Measurements from ENCODE around the gene PTPRN2.
"Not testable (repeated sequence)": the region's sequence is repeated elsewhere in the genome, so short reads cannot be mapped to it uniquely, and the experiment has no call there.

Gene PTPRN2

GRCh38 chr7:157909370-157909769, 678.3 kb downstream of the PTPRN2 start:
- in situ Hi-C loops (cut with HindIII; ENCODE audit: low sequenced_read_pairs): no loop called here

DNA sequence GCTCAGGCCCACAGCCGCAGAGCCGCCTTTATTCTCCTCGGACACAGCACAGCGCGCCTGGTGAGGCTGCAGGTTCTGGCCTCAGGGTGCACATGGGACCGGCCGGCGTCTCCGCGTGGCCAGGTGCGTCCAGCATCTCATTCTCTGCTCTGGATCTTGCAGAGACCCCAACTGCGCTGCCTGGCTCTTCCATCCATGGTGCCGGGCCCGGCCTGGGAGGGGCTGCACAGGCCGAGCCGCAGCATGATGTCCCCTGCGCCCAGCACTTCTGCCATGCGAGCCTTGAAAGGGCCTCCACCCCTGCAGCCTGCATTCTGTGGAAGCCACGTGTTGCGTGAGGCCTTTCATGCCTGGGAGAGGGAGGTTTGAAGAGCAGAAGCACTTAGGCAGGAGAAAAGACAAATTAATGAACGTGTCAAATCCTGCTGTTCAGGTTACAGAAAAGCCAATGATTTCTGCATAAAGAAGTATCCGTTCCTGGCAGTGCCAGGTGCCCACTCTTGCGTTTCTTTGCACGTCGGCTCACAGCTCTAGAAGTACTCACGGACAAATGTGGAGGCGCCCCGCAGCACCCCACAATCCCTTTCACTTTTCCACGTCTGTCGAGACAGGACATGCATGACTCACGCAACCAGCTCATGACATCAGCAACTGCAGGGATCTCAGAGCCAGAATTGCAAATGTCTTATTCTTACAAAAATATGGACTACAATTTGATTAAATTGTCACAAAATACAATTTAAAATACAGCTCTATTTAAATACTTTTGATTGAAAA, 679.4 kb downstream of the PTPRN2 start:
- in situ Hi-C loops (cut with HindIII; ENCODE audit: low sequenced_read_pairs): no loop called here

DNA sequence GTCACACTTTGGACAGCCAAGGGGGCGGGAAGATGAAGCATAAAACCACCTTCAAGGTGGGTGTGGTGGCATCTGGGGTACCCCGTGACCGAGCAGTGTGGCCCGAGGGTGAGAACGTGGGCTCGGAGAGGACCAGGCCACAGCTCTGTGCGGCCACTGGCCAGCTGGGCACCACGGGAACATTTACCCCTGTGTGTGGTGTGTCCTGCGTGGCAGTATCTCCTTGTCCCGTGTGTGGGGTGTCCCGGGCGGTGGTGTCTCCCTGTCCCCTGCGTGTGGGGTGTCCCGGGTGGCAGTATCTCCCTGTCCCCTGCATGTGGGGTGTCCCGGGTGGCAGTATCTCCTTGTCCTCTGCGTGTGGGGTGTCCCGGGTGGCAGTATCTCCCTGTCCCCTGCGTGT, 680.5 kb downstream of the PTPRN2 start:
- in situ Hi-C loops (cut with HindIII; ENCODE audit: low sequenced_read_pairs): no loop called here

- in situ Hi-C loops (cut with HindIII; ENCODE audit: low sequenced_read_pairs): no loop called here
Observed at GRCh38 chr7:157906583-157906982, 681.0 kb downstream of the PTPRN2 start.

DNA sequence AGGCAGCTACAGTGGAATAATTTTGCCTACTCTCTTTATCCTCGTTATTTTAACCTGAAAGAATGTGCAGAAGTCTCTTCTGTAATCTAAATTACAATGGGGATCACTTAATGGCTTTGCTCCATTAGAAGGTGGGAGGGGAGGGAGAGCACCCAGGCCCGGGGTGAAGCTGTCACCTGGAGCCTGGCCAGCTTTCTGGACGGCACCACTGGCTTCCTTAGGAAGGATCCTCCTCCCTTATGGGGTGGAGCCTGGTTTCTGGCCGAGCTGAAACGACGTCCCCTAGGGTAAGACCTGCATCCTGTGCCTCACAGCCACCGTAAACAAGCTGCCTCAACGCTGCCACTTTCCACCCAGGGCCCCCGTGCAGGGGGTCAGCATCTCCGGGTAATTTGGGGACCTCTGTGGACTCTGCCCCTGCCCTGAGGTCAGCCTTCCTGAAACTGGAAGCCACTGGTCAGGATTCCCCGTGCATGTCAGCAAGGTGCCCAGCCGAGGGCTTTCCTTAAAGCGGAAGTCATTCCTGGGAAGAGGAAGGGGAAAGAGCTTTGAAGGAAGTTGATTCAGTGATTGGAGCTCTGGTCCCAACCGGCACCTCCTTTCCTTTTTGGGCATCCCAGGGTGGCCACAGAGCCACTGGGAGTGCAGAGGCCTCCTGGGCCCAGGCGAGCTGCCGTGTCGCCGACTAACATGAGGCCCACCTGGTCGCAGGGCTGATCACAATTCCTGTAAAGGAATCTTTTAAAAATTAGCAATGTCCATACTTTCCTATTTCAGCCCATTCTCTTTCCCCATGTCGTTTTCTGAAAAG, 681.8 kb downstream of the PTPRN2 start:
- in situ Hi-C loops (cut with HindIII; ENCODE audit: low sequenced_read_pairs): no loop called here

DNA sequence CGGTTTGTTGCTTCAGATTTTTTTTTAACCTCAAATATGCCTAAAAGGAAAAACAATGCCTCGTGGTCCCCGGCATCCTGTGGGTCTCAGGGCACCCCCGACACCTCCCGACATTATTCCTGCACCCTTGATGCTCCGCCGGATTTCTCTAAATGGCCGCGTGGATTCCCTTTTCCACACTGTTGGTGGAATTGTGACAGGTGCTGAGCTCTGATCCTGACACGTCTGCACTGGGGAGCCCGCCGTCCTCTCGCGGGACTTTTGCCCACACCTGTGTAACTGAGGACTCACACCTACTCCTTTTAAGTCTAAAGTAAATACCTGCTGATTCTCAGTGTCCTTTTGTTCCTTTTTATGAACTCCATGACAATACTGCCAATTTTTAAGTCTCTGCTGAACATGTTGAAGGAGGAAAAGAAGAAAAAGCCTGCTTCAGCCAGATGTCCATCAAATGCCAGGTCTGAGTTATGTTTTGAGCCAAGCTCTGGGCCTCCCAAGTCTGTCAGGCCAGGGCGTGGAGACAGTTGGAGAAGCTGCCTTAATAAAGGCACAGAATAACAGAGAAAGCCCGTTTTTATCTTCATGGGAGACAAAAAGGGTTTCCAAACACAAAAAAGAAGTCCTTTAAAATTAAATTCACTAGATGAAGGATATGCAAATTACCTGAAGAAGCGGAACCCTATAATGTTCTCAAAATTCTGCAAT, 682.6 kb downstream of the PTPRN2 start:
- in situ Hi-C loops (cut with HindIII; ENCODE audit: low sequenced_read_pairs): no loop called here

GRCh38 chr7:157904211-157904865, 683.3 kb downstream of the PTPRN2 start:
- in situ Hi-C loops (cut with HindIII; ENCODE audit: low sequenced_read_pairs): no loop called here

DNA sequence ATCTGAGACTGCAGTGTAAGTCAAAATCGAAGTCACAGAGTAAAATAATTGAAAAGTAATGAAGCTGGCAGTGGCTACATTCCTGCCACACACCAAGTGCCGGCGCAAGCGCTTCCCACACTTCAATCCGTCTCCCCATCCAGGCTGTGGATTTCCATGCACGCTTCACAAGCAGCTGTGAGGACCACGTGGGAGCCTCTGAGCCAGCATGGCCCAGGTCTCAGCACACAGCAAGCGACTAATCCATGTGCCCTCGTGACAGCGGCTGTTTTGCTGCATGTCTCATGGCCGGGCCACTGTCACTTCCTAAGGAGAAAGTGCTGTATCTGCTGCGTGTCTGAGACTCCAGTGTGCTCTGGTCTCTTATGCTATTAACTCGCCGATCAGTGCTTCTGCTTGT, 683.9 kb downstream of the PTPRN2 start:
- in situ Hi-C loops (cut with HindIII; ENCODE audit: low sequenced_read_pairs): no loop called here

GRCh38 chr7:157903296-157903695, 684.3 kb downstream of the PTPRN2 start:
- in situ Hi-C loops (cut with HindIII; ENCODE audit: low sequenced_read_pairs): no loop called here

DNA sequence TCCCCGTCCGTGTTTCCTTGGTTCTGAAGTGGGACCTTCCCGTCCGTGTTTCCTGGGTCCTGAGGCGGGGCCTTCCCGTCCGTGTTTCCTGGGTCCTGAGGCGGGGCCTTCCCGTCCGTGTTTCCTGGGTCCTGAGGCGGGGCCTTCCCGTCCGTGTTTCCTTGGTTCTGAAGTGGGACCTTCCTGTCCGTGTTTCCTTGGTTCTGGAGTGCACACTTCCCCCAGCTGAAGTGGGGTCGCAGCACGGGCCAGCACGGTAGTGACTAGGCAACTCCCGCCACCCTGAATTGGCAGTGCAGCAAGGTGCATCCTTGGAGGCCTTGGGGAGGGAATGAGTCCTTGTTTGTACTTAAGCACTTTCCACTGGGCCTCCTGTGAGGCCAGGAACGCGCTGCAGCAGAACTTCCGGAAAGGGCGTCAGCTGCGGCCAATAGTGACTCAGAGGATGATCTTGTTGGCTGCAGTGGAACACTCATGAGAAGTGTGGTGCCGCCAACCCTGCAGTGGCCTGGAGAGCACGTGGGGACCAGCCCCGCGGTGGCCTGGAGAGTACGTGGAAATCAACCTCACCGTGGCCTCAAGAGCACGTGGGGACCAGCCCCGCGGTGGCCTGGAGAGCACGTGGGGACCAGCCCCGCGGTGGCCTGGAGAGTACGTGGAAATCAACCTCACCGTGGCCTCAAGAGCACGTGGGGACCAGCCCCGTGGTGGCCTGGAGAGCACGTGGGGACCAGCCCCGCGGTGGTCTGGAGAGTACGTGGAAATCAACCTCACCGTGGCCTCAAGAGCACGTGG, 685.6 kb downstream of the PTPRN2 start:
- in situ Hi-C loops (cut with HindIII; ENCODE audit: low sequenced_read_pairs): not testable (repeated sequence)

DNA sequence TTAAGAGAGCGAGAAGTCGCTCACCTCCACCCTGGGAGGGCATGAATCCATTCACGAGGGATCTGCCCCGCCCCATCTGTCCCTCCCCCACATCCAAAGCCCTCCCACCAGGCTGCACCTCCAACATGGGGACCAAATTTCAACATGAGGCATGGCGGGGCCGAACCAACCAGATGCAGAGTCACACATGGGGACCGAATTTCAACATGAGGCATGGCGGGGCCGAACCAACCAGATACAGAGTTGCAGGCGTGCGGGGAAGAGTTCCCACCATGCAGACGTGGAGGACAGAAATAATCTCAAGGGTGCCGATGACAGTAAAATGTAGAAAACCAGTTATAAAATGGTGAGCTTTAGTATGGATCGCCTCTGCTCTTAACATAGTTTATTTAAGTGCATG, 686.5 kb downstream of the PTPRN2 start:
- in situ Hi-C loops (cut with HindIII; ENCODE audit: low sequenced_read_pairs): no loop called here

GRCh38 chr7:157900556-157900955, 687.1 kb downstream of the PTPRN2 start:
- in situ Hi-C loops (cut with HindIII; ENCODE audit: low sequenced_read_pairs): no loop called here

- in situ Hi-C loops (cut with HindIII; ENCODE audit: low sequenced_read_pairs): no loop called here
Observed at GRCh38 chr7:157900011-157900410, 687.6 kb downstream of the PTPRN2 start.

- in situ Hi-C loops (cut with HindIII; ENCODE audit: low sequenced_read_pairs): no loop called here
Observed at GRCh38 chr7:157898802-157899505, 688.7 kb downstream of the PTPRN2 start.

DNA sequence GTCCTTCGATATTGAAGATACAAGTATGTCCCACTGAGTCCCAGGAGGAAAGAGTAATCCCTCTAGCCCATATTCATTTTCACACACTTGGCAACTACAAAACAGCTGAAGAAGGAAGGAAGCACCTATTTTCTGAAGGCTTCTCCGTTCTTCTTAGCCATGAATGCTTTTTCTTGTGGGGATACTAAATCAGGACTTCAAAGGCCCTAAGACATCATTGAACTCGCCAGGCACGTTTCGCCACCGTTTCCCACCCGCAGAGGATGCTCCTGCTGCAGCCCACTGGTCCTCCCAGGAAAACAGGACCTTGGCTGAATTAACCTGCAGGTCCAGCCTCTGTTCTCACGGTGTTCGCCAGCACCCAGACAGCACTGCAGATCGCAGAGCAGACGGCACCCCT, 689.4 kb downstream of the PTPRN2 start:
- in situ Hi-C loops (cut with HindIII; ENCODE audit: low sequenced_read_pairs): no loop called here

DNA sequence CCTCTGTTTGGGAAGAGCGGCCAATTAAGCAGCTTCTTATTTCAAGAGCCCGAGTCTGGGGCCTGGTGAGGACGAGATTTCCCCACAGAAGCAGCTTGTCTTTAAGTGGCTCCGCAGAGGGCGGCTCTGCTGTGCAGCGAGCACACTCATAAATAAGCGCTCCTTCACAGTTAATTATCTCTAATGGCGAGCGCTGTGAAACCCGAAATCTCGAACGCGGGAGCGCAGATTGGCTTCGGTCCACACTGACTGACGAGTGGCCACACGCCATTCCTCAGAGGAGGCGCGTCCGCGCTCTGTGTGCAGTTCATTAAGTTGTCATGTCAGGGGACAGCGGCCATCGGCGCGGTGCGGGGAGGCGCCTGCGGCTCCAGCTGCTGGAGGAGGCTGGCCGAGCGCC, 689.9 kb downstream of the PTPRN2 start:
- in situ Hi-C loops (cut with HindIII; ENCODE audit: low sequenced_read_pairs): no loop called here

- in situ Hi-C loops (cut with HindIII; ENCODE audit: low sequenced_read_pairs): no loop called here
Observed at GRCh38 chr7:157896774-157897555, 690.7 kb downstream of the PTPRN2 start.

- in situ Hi-C loops (cut with HindIII; ENCODE audit: low sequenced_read_pairs): not testable (repeated sequence)
Observed at GRCh38 chr7:157896376-157896675, 691.3 kb downstream of the PTPRN2 start.
